GM21423 (cell line): ENCODE data around the gene TNIK.
"Not testable (repeated sequence)": the region's sequence is repeated elsewhere in the genome, so short reads cannot be mapped to it uniquely, and the experiment has no call there.

Experiments used
- ATAC-seq: cut with Tn5 transposase; IDR thresholded peaks from one replicate; pipeline ENCODE4 v1.9.1; 2021; ENCODE audit warnings: mild to moderate bottlenecking, moderate library complexity; ENCODE audit not compliant: unreplicated experiment

Gene TNIK

GRCh38 chr3:171470714-171471227 is 10.6 kb upstream of the TNIK start:
- no peak for ATAC-seq

GRCh38 chr3:171469376-171469775 is 9.2 kb upstream of the TNIK start:
- no peak for ATAC-seq

GRCh38 chr3:171468296-171468906 is 8.2 kb upstream of the TNIK start:
- no peak for ATAC-seq

GRCh38 chr3:171465763-171466162 is 5.6 kb upstream of the TNIK start:
- no peak for ATAC-seq

DNA sequence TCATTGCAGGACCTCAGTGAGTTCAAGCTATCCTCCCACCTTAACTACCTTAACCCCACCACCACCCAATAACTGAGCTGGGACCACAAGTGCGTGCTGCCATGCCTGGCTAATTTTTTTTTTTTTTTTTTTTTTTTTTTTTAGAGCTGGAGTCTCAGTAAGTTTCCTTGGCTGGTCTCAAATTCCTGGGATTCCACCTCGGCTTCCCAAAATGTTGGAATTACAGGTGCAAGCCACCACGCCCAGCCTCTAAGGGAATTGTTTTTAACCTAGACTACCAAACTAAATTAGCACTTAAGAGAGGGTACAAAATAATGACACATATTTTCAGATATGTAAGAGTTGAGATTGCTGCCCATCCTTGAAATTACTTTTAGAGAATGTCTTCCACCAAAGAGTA is 4.3 kb upstream of the TNIK start:
- ATAC-seq = no peak

DNA sequence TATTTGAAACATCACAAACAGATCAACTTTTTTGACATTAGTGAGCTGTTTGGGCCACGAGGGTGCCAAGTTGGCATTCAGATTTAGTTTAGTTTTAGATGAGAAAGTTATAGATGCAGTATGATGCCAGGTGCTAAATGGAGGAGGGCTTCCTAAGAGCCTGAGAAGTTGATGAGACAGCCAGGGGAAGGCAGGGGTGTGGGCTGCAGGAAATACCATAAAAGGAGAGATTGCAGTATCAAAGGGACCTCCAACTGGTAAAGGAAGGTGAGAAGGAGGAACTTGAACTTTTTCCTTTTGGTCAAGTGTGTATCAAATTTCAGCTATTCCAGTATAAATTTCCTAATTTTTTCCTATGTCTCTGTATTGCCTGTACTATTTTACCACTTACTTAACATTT is 2.0 kb upstream of the TNIK start:
- no peak for ATAC-seq

DNA sequence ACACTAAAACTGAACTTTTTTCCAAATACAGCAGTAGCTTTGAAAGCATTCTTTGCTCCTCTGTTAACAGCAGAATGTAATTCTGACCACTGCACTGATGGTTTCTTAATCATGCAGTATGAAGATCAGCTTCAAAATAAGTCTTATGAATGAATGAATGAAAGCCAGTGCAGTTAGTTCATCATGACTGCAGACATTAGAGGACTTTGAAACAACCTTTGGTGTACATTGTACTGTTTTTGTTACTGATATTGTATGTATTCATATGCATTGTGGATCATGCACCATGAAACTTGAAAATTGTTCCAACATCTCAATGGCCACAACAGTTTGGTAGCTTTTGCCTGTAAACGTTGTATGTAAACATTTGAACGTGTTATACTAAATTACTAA is 1.3 kb upstream of the TNIK start:
- no peak for ATAC-seq

- ATAC-seq = peak; percentile 39
Observed at GRCh38 chr3:171460725-171461524, 720 bp upstream of the TNIK start.

GRCh38 chr3:171459137-171459941 is 866 bp downstream of the TNIK start:
- no peak for ATAC-seq

- no peak for ATAC-seq
Observed at GRCh38 chr3:171458864-171459136, 1.4 kb downstream of the TNIK start.

GRCh38 chr3:171458071-171458863 is 1.9 kb downstream of the TNIK start:
- no peak for ATAC-seq

DNA sequence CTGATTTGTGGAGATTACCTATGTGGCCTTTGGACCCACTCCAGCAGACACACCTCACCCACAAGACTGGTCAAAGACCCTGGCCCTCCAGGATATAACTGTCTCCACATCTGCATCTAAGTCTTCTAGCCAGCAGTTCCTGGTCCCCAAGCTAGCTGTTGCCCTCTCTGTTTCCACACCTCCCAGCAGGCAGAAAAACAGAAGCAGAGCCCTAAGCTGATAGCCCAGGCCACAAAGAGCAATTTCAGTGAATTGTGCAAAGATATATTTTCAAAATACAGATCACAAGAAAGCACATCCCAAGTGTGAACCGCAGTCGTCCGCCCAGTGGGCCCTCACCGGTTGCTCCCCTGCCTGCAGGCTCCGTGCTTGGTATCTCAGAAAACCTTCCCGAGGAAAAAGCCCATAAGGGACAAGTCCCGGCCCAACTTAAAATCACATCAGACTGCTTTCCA is 2.6 kb downstream of the TNIK start:
- no peak for ATAC-seq

GRCh38 chr3:171456765-171457606 is 3.2 kb downstream of the TNIK start:
- no peak for ATAC-seq

DNA sequence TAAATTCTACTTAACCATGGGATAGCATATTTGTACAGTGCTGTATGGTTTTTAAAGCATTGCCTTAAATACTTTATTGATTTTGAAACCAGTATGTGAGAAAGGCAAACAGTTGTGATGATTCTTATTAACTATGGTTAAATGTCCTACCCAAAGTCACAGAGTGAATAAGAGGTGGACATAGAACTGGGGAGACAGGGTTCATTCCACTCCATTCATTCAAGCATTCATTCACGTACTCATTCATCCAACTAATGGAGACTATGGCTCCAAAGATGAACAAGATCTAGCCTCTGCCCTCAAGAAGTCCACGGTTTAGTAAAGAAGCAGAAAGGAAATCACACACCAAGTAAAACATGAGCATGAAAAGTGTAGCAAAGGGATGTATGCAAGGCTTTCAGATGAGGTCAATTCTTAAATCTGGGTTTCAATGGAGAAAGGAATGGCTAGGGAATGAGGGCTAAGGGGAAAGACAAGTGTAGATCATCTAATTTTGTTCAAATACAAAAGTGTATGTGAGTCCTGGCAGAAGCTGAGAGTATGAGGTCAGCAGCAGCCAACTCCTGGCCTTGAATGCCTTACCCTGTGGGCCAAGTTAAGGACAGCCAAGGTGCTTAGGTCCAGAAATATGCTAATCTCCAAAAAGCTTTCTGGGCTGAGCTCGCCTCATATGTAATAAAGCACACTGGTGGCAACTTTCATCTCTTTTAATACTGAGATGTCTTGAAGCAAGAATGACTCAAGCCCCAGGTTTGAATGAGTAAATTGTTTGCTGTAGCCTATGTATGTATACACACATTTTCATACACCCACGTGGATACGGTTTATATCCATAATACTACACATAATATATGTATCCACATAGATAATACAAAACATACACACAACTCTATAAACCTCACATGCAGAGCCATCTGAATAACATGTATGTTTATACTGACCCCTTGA is 4.3 kb downstream of the TNIK start:
- no peak for ATAC-seq

- no peak for ATAC-seq
Observed at GRCh38 chr3:171454041-171454440, 6.2 kb downstream of the TNIK start.

- ATAC-seq = no peak
Observed at GRCh38 chr3:171453180-171453886, 6.9 kb downstream of the TNIK start.

DNA sequence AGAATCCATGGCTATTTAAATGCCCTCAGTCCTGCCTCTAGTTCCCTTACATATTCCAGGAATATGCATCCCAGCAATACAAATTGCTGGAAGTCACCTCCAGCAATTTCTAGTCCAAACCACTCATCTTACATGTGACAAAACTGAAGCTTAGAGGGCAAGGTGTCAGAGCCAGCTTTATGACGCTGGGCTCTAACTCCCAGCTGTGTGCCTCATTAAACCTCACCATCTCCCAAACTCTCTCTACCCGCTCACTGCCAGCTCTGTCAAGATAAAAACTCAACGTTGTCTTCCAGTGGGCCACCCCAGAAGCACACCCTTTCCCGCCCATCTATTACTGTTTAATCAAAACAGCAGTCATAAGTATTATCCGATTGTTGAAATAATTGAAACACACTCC is 7.9 kb downstream of the TNIK start:
- ATAC-seq = no peak

DNA sequence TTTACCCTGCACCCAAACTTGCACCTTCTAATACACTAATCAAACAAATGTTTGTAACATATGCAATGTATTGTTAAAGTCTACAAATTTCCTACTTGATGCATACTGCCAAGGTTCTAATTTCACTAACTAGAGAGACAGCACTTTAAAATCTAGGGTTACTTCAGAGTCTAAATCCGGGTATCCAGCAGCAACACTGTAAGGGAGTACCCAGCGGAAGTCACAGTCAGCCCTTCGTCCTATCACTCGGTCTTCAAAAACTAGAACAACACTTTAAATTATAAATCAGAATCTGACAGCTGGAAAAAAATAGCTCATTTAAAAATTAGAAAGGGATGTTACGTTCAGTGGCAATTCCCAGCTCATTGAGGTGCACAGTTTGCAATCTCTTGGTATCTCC is 8.3 kb downstream of the TNIK start:
- no peak for ATAC-seq

DNA sequence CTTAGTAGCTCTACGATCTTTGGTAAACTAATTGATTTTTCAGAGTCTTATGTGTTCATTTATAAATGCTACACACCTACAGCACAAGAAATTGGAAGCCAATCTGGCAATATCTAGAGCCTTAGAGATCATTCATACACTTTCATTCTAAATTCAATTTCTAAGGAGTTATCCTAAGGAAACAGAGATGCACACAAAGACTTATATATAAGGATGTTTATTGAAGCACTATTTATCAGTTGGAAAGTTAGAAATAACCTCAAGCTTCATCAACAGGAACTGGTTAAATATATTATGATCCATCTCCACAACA is 12.7 kb downstream of the TNIK start:
- ATAC-seq = not testable (repeated sequence)
